ENCODE results near the gene TEAD3.
"Not testable (repeated sequence)": the region's sequence is repeated elsewhere in the genome, so short reads cannot be mapped to it uniquely, and the experiment has no call there.

Gene TEAD3

DNA sequence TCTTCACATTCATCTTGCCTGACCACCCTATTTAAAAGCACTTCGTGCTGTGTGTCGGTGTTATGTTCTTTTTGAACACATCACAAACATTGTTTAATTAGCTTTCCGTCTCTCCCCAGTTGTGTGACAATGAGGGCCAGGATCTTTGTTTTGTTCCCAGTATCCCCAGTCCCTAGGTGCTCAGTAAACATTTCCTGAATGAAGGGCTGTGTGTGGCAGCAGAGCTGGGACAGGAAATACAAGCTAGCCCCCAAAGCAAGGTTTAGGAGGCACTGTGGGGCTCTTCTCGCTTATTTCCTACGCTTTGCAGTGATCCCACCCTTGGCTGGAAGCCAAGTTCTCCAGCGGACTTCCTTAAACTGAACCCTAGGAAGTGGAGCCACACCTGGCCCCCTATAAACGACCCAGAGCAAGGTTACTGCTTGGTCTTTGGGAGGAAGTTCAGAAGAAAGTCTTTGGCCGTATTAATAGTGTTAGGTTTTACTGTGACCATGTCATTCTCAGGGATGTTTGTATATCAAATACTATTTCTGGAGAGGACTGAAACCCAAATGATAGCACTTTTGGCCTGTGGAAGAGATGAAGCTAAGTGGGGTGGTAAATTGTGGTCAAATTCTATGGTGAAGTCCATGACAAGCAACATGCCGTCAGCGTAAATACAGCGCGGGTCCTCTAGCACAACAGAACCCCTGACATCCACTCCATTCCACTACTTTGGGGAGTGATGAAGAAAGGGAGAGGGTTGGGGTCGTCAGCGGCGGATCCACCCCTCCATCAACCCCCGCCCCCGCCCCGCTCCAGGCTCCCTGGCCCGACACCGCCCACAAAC is 45.3 kb downstream of the TEAD3 start:
- no peak for DNase-seq (ENCODE audit: low read depth in 2 of 2)

- no peak for DNase-seq (ENCODE audit: low read depth in 2 of 2)
Observed at GRCh38 chr6:35449287-35449881, 47.5 kb downstream of the TEAD3 start.

DNA sequence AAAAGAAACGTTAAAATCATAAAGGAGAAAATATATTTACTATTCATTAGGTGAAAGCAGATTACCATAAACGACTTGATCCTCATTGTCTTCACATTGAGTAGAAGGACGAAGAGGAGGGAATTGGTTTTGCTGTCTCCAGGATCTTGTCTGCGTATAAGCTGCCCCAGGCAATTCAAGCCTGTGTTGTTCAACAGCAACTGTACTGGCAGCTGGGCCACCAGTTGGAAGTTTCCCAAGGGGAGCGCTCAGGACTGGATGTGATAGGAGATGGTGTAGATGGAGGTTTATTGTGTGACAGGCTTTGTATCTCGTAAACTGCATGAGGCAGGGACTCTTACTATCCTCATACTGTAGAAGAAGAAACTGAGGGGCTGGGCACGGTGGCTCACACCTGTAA is 48.7 kb downstream of the TEAD3 start:
- no peak for DNase-seq (ENCODE audit: low read depth in 2 of 2)

DNA sequence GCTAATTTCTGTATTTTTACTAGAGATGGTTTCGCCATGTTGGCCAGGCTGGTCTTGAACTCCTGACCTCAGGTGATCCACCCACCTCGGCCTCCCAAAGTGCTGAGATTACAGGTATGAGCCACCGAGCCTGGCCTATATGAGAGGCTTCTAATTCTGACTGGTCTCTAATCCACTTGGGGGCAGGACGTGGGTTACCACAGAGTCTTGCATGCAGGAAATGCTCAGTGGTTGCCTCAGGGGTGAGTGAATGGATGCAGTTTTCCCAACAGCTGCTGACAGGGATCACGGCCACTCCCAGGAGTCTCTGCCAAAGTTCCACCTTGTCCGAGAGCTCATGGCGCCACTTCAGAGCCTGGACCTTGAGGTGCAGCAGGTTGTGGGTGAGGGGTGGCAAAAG is 51.2 kb downstream of the TEAD3 start:
- no peak for DNase-seq (ENCODE audit: low read depth in 2 of 2)

- DNase-seq (ENCODE audit: low read depth in 2 of 2), result no peak
Observed at GRCh38 chr6:35443341-35444030, 53.4 kb downstream of the TEAD3 start.

- DNase-seq (ENCODE audit: low read depth in 2 of 2), result no peak
Observed at GRCh38 chr6:35442693-35443092, 54.2 kb downstream of the TEAD3 start.

DNA sequence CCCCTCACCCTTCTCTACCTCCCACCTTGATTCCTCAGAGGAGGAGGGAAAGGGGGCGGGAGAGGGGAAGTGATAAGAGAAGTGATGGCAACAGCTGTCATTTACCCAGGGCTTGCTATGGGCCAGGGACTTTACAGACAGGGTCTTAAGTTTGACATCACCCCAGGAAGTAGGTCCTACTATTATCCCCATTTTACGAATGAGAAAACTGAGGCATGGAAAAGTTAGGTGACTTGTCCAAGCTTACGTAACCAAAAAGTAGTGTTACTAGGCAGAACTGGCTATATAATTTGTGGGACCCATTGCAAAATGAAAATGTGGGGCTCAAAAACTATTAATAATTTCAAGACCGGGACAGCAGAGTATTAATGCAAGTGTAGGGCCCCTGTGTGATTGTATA is 55.2 kb downstream of the TEAD3 start:
- DNase-seq (ENCODE audit: low read depth in 2 of 2), result no peak

DNA sequence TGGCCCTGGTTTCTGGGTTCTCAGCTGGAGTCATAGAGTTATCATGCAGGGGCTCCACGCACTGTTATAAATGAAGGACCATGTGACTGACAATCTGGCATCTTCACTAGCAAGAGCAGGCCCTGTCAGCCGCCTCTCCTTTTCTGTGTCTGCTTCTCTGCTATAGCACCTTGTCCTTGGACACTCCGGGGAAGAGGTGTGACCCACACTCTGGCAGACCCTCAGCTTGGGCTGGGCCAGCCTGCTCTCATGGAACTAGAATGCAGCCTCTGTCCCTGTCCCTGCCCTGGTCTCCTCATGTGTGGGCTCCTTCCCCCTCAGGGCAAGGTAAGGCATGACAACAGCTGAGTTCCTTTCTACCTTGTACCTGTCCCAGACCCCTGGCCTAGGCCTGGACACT is 55.7 kb downstream of the TEAD3 start:
- no peak for DNase-seq (ENCODE audit: low read depth in 2 of 2)

GRCh38 chr6:35439308-35439707 is 57.6 kb downstream of the TEAD3 start:
- no peak for DNase-seq (ENCODE audit: low read depth in 2 of 2)

DNA sequence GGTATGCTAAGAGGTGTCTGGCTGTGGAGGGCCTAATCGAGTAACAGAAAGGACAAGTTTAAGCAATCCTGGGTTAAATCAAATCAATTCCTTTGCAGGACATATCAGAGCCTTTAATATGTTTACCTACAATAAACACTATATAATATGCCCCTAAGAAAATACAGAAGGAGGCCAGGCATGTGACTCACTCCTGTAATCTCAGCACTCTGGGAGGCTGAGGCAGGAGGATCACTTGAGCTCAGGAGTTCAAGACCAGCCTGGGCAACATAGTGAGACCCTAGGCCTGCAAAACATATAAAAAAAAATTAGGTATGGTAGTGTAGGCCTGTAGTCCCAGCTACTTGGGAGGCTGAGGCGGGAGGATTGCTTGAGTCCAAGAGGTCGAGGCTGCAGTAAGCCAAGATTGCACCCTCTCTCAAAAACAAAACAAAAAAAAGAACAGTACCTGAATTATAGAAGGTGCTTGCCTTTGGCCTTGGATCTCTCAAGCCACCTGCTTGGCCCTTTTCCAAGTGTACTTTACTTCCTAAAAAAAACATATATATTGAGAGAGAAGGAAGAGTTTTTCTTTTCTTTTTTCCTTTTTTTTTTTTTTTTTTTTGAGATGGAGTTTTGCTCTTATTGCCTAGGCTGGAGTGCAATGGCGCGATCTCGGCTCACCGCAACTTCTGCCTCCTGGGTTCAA is 58.4 kb downstream of the TEAD3 start:
- DNase-seq (ENCODE audit: low read depth in 2 of 2), result not testable (repeated sequence)

DNA sequence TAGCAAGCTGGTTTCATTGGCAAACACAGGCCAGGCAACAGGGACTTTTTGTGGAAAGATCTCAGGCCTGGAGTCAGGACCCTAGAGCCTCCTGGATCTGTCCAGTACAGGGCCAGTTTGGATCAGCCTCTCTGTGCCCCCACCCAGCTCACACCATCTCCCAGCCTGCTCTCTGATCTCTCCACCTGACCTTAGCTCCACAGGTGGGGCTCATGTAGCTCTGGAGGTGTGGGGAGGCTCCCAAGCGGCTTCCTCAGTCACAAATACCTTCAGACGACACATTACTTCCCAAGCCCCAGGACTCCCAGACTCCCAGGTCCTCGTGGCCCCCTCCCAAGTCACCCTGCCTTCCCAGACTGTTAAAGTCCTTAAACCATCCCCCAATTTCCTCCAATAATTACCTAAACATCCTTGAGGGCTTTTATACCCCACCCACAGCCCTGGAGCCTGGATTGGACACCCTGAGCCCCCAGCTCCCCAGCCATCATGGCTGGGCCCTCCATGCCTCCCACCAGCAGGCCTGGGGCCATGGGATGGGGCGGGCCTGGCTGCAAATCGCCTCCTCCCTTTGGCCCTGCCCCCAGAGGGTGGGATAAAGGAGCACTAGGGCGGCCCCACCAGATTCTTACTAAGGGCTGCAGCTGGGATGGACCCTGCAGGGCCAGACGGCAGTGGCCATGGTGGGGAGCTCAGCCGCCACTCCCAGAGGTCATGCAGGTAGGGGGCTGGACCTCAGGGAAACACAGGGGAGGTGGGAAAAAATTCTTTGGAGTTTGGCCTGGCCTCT is 60.6 kb downstream of the TEAD3 start:
- DNase-seq (ENCODE audit: low read depth in 2 of 2), result no peak

DNA sequence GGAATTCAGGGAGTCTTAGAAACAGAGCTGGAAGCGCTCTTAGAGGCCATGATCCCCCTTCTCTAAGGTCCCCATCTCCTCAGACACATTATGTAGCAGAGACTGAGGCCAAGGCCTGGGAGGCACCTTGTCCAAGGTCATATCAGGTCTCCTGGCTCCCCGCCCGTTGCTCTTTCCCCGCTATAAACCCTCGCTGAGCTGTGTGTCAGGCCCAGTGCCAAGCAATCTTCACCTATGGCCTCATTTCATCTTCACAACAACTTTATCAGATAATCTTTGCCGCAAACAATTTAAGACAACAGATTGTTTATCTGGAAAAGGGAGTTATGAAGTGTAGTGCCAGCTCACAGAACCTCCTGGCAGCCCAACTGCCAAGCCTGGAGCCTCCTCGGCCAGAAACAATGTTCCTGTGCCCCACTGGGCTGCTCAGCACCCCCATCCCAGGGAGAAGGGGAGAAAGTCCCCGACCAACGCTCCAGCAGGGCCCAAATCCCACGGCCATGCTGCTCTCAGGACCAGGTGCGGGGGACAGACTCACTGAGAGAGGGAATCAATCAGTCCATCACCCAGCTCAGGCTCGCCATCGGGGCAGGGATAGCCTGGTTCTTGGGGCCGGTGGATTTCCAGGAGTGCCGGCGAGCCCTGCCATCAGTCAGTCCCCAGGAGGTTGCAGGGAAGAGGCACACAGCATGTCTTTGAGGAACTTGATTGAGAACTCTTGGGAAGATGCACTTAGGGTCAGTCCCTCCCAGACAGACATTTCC is 61.6 kb downstream of the TEAD3 start:
- DNase-seq (ENCODE audit: low read depth in 2 of 2), result no peak

DNA sequence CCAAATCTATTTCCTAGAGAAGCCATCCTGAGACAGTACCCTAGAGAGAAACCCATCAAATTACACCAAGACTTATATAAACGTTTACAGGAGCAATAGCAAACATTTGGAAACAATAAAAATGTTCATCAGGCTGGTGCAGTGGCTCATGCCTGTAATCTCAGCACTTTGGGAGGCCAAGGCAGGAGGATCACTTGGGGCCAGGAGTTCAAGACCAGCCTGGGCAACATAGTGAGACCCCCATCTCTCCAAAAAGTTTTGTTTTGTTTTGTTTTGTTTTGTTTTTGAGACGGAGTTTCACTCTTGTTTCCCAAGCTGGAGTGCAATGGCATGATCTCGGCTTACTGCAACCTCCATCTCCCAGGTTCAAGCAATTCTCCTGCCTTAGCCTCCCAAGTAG is 64.2 kb downstream of the TEAD3 start:
- DNase-seq (ENCODE audit: low read depth in 2 of 2), result not testable (repeated sequence)

DNA sequence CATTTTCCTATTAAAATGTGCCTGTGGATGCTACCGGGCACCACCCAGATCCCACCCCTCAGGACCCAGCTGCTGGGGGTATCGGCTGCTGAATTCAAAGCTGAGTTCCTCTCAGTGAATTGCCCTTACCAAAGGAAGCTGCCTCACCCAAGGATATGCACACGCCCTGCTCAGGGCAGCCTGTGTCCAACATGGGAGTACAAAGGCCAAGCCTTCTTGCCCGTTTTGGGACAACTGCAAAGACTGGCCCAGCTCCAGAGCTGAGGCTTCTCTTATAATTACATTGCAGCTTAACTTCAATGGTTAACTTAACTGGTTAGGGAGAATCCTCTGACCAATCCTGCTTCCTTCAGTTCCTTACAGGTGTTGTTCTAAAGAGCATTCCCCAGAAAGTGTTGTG is 64.6 kb downstream of the TEAD3 start:
- DNase-seq (ENCODE audit: low read depth in 2 of 2), result no peak

DNA sequence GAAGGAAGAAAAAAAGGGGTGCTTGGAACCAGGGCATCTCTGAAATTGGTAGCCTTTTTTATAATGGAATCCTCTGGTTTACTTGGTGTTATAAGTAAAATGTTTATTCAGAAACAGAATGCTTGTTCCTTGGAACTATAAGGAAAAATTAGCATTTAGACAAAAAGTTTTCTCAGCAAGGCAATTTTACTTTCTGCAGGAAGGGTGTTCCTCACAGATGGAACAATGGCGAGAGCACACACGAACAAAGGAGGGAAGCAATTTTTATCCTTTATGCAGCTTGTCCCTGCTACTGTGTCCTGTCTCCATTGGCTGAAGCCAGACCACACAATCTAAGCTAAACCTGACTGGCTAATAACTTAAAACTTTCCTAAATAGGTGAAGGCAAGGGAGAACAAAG is 67.4 kb downstream of the TEAD3 start:
- no peak for DNase-seq (ENCODE audit: low read depth in 2 of 2)

DNA sequence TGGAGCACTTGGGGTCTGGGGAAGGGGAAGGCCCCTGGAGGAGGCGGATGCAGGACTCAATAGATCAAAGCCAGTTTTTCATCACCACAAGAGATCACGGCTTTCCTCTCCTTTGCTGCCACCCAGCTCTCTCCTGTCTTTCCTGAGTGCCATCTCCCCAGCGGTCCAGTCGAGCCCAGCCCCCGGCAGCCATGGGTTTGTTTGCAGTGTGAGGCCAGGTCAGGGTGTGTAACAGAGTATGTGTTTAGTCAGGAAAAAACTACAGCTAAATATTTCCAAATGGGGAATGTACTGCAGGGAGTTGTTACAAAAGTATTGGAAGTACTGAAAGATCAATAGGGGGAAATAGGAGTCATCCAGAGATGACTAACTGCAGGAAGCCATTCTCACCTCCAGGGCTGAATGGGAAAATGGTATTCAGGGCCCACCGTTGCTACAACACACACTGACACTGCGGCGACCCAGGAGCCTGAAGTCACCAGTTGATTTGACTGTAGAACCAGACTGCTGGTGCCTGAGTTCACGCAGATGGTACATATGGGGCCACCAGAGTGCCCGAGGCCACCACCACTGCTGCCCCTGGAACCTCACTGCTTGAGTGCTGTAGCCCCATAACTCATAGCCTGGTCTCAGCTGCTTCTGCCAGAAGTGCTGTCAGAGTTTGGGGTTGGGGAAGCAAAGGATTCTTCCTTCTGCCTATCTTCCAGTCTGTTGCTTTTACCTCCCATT is 68.3 kb downstream of the TEAD3 start:
- DNase-seq (ENCODE audit: low read depth in 2 of 2), result no peak

- no peak for DNase-seq (ENCODE audit: low read depth in 2 of 2)
Observed at GRCh38 chr6:35427851-35428321, 69.0 kb downstream of the TEAD3 start.

GRCh38 chr6:35427435-35427834 is 69.4 kb downstream of the TEAD3 start:
- no peak for DNase-seq (ENCODE audit: low read depth in 2 of 2)

DNA sequence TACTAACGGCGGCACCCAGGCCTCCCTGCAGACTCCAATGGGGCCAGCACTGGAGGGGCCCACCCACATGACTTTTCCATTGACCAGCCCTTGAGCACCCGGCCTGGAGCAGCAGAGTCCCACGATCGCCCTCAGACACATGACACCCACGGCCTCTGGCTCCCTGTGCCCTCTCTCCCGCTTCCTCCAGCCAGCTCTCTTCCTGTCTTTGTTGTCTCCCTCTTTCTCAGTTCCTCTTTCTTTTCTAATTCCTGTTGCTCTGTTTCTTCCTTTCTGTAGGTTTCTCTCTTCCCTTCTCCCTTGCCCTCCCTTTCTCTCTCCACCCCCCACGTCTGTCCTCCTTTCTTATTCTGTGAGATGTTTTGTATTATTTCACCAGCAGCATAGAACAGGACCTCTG is 70.8 kb downstream of the TEAD3 start:
- no peak for DNase-seq (ENCODE audit: low read depth in 2 of 2)

DNA sequence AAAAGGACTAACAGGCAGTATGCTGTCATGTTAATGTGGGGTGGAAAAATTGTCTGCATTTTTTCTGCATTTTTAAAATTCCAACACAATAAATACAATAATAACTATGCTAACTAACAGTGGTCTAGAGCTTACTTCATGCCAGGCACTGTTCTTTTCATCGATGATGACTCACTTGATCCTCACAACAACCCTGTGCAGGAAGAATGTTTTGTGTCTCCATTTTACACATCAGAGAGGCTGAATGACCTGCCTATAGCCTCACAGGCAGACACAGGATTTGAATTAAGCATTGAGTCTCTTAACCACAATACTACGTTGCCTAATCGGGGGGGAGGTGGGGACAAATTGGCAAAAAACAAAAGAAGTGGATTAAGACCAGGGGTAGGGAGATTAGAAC is 71.6 kb downstream of the TEAD3 start:
- DNase-seq (ENCODE audit: low read depth in 2 of 2), result no peak
